WTC11 (cell line): ENCODE data around the gene STXBP1. TPM values are rescaled to one million over a fixed set of nuclear protein-coding genes. Genes with fewer than 3 reads are reported as not detected.

ENCODE experiments used
- ATAC-seq: fragments of 200-7000 bp; cut with Tn5 transposase; 2 replicates; pipeline ENCODE4 v1.10.0; 2021; ENCODE audit warnings: mild to moderate bottlenecking, moderate library complexity
- CTCF ChIA-PET: fragments of 300-600 bp; sonication (Branson Sonifier 250); formaldehyde crosslinking; loops from one replicate; lab custom pipeline; 2021; ENCODE audit warnings: antibody characterized with exemption; lab: Charles Lee
- POLR2A ChIA-PET: fragments of 350-600 bp; sonication (Branson Sonifier 250); formaldehyde crosslinking; loops from one replicate; lab custom pipeline; 2021; ENCODE audit warnings: antibody characterized with exemption; lab: Charles Lee
- DNase-seq: peaks from one replicate; pipeline ENCODE4 v3.0.0; 2021; ENCODE audit warnings: low spot score
- H3K27ac Mint-ChIP-seq: 2 replicates; pipeline ENCODE4 v1.8.0; 2021; ENCODE audit warnings: mixed read lengths
- H3K27me3 Mint-ChIP-seq: 2 replicates; pipeline ENCODE4 v1.8.0; 2021; ENCODE audit warnings: low read depth, mild to moderate bottlenecking, moderate library complexity, mixed read lengths
- H3K36me3 Mint-ChIP-seq: 2 replicates; pipeline ENCODE4 v1.8.0; 2021; ENCODE audit warnings: mixed read lengths
- H3K4me1 Mint-ChIP-seq: 2 replicates; pipeline ENCODE4 v1.8.0; 2022; ENCODE audit warnings: mixed read lengths
- H3K4me3 Mint-ChIP-seq: 2 replicates; pipeline ENCODE4 v1.8.0; 2021; ENCODE audit warnings: mild to moderate bottlenecking, moderate library complexity, mixed read lengths
- H3K9me3 Mint-ChIP-seq: 2 replicates; pipeline ENCODE4 v1.8.0; 2021; ENCODE audit warnings: mixed read lengths
- AFF4 ChIP-seq: sonication (generic); formaldehyde crosslinking; IDR thresholded peaks from 2 replicates; pipeline ENCODE4 v1.8.1; 2023; ENCODE audit warnings: mild to moderate bottlenecking, missing genetic modification reagents, borderline replicate concordance
- CDX4 ChIP-seq: fragments of 250-450 bp; sonication (Bioruptor Pico); IDR thresholded peaks from 2 replicates; pipeline ENCODE4 v1.9.0; 2021; ENCODE audit warnings: moderate library complexity, mild to moderate bottlenecking, inconsistent platforms, borderline replicate concordance
- CREM ChIP-seq: sonication (generic); formaldehyde crosslinking; IDR thresholded peaks from 2 replicates; pipeline ENCODE4 v1.8.1; 2022; ENCODE audit warnings: mild to moderate bottlenecking, missing genetic modification reagents, moderate library complexity
- E2F1 ChIP-seq: sonication (generic); formaldehyde crosslinking; IDR thresholded peaks from 2 replicates; pipeline ENCODE4 v1.8.0; 2022; ENCODE audit warnings: mild to moderate bottlenecking, missing genetic modification reagents
- ETV6 ChIP-seq: sonication (generic); formaldehyde crosslinking; IDR thresholded peaks from 2 replicates; pipeline ENCODE4 v1.8.1; 2022; ENCODE audit warnings: mild to moderate bottlenecking, missing genetic modification reagents
- FOXJ3 ChIP-seq: sonication (generic); formaldehyde crosslinking; IDR thresholded peaks from 2 replicates; pipeline ENCODE4 v1.9.0; 2021; ENCODE audit warnings: missing genetic modification reagents, mild to moderate bottlenecking, borderline replicate concordance
- FOXP1 ChIP-seq: sonication (generic); formaldehyde crosslinking; IDR thresholded peaks from 2 replicates; pipeline ENCODE4 v1.8.0; 2022; ENCODE audit warnings: missing genetic modification reagents, mild to moderate bottlenecking, moderate library complexity, borderline replicate concordance
- FOXP4 ChIP-seq: sonication (generic); formaldehyde crosslinking; IDR thresholded peaks from 2 replicates; pipeline ENCODE4 v1.8.0; 2022; ENCODE audit warnings: mild to moderate bottlenecking, missing genetic modification reagents
- GABPB1 ChIP-seq: sonication (generic); formaldehyde crosslinking; IDR thresholded peaks from 2 replicates; pipeline ENCODE4 v1.8.1; 2023; ENCODE audit warnings: mild to moderate bottlenecking, missing genetic modification reagents
- KAT7 ChIP-seq: sonication (generic); formaldehyde crosslinking; IDR thresholded peaks from 2 replicates; pipeline ENCODE4 v1.8.1; 2023; ENCODE audit warnings: missing genetic modification reagents, mild to moderate bottlenecking, borderline replicate concordance
- OVOL2 ChIP-seq: fragments of 250-450 bp; sonication (Bioruptor Pico); IDR thresholded peaks from 2 replicates; pipeline ENCODE4 v1.9.0; 2021; ENCODE audit warnings: mild to moderate bottlenecking, borderline replicate concordance
- SMAD4 ChIP-seq: sonication (generic); formaldehyde crosslinking; IDR thresholded peaks from 2 replicates; pipeline ENCODE4 v1.8.0; 2022; ENCODE audit warnings: mild to moderate bottlenecking, missing genetic modification reagents
- TEAD4 ChIP-seq: sonication (generic); formaldehyde crosslinking; IDR thresholded peaks from 2 replicates; pipeline ENCODE4 v1.8.0; 2022; ENCODE audit warnings: mild to moderate bottlenecking, missing genetic modification reagents
- ZNF671 ChIP-seq: fragments of 250-450 bp; sonication (Bioruptor Pico); IDR thresholded peaks from 2 replicates; pipeline ENCODE4 v1.8.0; 2021; ENCODE audit warnings: mild to moderate bottlenecking
- total RNA-seq: library from RNA; stranded (reverse); gene quantifications from 3 replicates; pipeline ENCODE4 v1.2.3, GENCODE V29; 2021

The STXBP1 gene
- total RNA-seq, 1 experiment from 2014 or later = 37.1 TPM

GRCh38 chr9:127634021-127634420 lies 21.9 kb downstream of the STXBP1 start:
- H3K36me3 Mint-ChIP-seq = no peaks in the 10 kb centered on the region
- TF ChIP-seq ETV6 (CRISPR knock-in tag) (peak; percentile 84), FOXP4 (CRISPR knock-in tag) (peak; percentile 51; the same call in 1 of the 2 replicates), CDX4 (CRISPR knock-in tag) (no peak), E2F1 (CRISPR knock-in tag) (no peak), SMAD4 (CRISPR knock-in tag) (no peak), AFF4 (no peak), GABPB1 (CRISPR knock-in tag) (no peak), ZNF671 (CRISPR knock-in tag) (no peak), KAT7 (no peak)
- TF ChIP-seq, all 79 proteins: peak for 2

GRCh38 chr9:127634698-127635097 lies 22.6 kb downstream of the STXBP1 start:
- TF ChIP-seq FOXP1 (CRISPR knock-in tag) (no peak), TEAD4 (CRISPR knock-in tag) (no peak), FOXJ3 (CRISPR knock-in tag) (no peak), OVOL2 (CRISPR knock-in tag) (no peak)
- POLR2A ChIA-PET = interaction anchor here (1.1 kb wide), 1 partner anchor 20 kb away, joined by 4 read pairs; no protein-coding TSS in a partner anchor
- CTCF ChIA-PET = interaction anchor here (0.7 to 2.1 kb wide), 9 partner anchors 11 to 121 kb away, joined by 3 to 15 read pairs (median 3); partner anchors contain the start of genes PTRH1 and TOR2A
- peak; percentile 38 for ATAC-seq
- Mint-ChIP-seq H3K27ac (no peak overlapping the region), H3K27me3 (no peaks in the 10 kb centered on the region), H3K4me3 (no peak overlapping the region), H3K9me3 (no peaks in the 10 kb centered on the region), H3K4me1 (peaks cover 30% of the 10 kb centered on the region), H3K36me3 (no peaks in the 10 kb centered on the region)
- peak; percentile 25 for DNase-seq

More at GRCh38 chr9:127634021-127634420, 21.9 kb downstream of the STXBP1 start:
- no peaks in the 10 kb centered on the region for H3K27me3 Mint-ChIP-seq
- H3K9me3 Mint-ChIP-seq = no peaks in the 10 kb centered on the region
- H3K27ac Mint-ChIP-seq = peak overlapping the region; percentile 66; the same call in 1 of the 2 replicates
- ATAC-seq (peak; percentile 77), DNase-seq (no peak)
- H3K4me3 Mint-ChIP-seq = no peak overlapping the region
- ChIA-PET CTCF (interaction anchor here (0.8 to 2.1 kb wide), 8 partner anchors 12 to 108 kb away, joined by 3 to 15 read pairs (median 3); partner anchors contain the start of genes PTRH1 and TOR2A), POLR2A (interaction anchor here (1.1 to 1.2 kb wide), 2 partner anchors 11 to 20 kb away, joined by 3 to 4 read pairs; no protein-coding TSS in a partner anchor)
- peaks cover 36% of the 10 kb centered on the region for H3K4me1 Mint-ChIP-seq

GRCh38 chr9:127635201-127635735 lies 23.2 kb downstream of the STXBP1 start:
- POLR2A ChIA-PET = no interaction called here

More at GRCh38 chr9:127635201-127635735, 23.2 kb downstream of the STXBP1 start:
- Mint-ChIP-seq H3K36me3 (no peaks in the 10 kb centered on the region), H3K9me3 (no peaks in the 10 kb centered on the region), H3K27ac (no peak overlapping the region), H3K4me1 (peaks cover 26% of the 10 kb centered on the region), H3K27me3 (no peaks in the 10 kb centered on the region), H3K4me3 (no peak overlapping the region)
- CTCF ChIA-PET = interaction anchor here (0.7 to 2.1 kb wide), 3 partner anchors 39 to 121 kb away, joined by 4 to 15 read pairs (median 5); partner anchors contain the start of gene TOR2A
- no peak for TF ChIP-seq CREM (CRISPR knock-in tag)
- DNase-seq (no peak), ATAC-seq (no peak)
